SK-N-SH (cell line): ENCODE results near the gene STH. TPM values are rescaled to one million over a fixed set of nuclear protein-coding genes. Genes with fewer than 3 reads are reported as not detected.

Experiments used
- CTCF ChIA-PET: fragments of 300-600, 350-600 bp; formaldehyde crosslinking; extraction: SDS; loops from one replicate; lab custom pipeline; 2021; lab: Yijun Ruan, JAX
- POLR2A ChIA-PET: fragments of 350-600 bp; sonication (Branson Sonifier 250); formaldehyde crosslinking; extraction: SDS; loops from one replicate; lab custom pipeline; 2020; ENCODE audit warnings: antibody characterized with exemption, inconsistent platforms; lab: Yijun Ruan, JAX
- DNase-seq: peaks from one replicate; pipeline ENCODE4 v3.0.0; 2012
- H2AFZ ChIP-seq: fragments of 200-600 bp; sonication (generic); 2 replicates; pipeline ENCODE4 v1.8.1; 2016; ENCODE audit warnings: antibody characterized with exemption, mild to moderate bottlenecking, low read depth
- H3F3A ChIP-seq: fragments of 200-600 bp; sonication (generic); replicated peaks from 2 replicates; pipeline ENCODE3; 2016; ENCODE audit warnings: antibody characterized with exemption, mild to moderate bottlenecking; ENCODE audit not compliant: insufficient read depth
- H3K27ac ChIP-seq, 2 experiments: fragments of 200-500 bp in 1 of 2; fragments of 200-600 bp in 1 of 2; sonication (Bioruptor generic) in 1 of 2; sonication (generic), shearing (Covaris generic) in 1 of 2; 2 replicates each; pipeline versions ENCODE4 v1.5.1 to v1.6.1; 2014 to 2016; ENCODE audit warnings: low read depth in 2 of 2, inconsistent platforms in 1 of 2, low read length in 1 of 2, mild to moderate bottlenecking in 1 of 2, mixed read lengths in 1 of 2
- H3K27me3 ChIP-seq: fragments of 200-600 bp; sonication (generic), shearing (Covaris generic); 2 replicates; pipeline ENCODE4 v1.6.1; 2016; ENCODE audit warnings: mixed run types; ENCODE audit not compliant: insufficient read depth
- H3K36me3 ChIP-seq, 2 experiments: fragments of 200-500 bp in 1 of 2; fragments of 200-600 bp in 1 of 2; sonication (Bioruptor generic) in 1 of 2; sonication (generic) in 1 of 2; replicated peaks in 1 of 2; 2 replicates each; pipeline versions ENCODE3 to v1.5.1; 2014 to 2016; ENCODE audit warnings: low read length in 1 of 2, mild to moderate bottlenecking in 1 of 2; ENCODE audit not compliant: insufficient read depth in 2 of 2, control insufficient read depth in 1 of 2
- H3K4me1 ChIP-seq, 2 experiments: fragments of 200-500 bp in 1 of 2; fragments of 200-600 bp in 1 of 2; sonication (Bioruptor generic) in 1 of 2; sonication (generic), shearing (Covaris generic) in 1 of 2; 2 replicates each; pipeline versions ENCODE4 v1.5.1 to v1.6.1; 2014 to 2016; ENCODE audit warnings: low read depth in 1 of 2, low read length in 1 of 2, mixed run types in 1 of 2; ENCODE audit not compliant: insufficient read depth in 2 of 2, control insufficient read depth in 1 of 2
- H3K4me2 ChIP-seq: fragments of 200-600 bp; sonication (generic), shearing (Covaris generic); 2 replicates; pipeline ENCODE4 v1.6.1; 2017; ENCODE audit warnings: mixed run types
- H3K4me3 ChIP-seq, 2 experiments: fragments of 200-500 bp in 1 of 2; fragments of 200-600 bp in 1 of 2; sonication (Bioruptor generic) in 1 of 2; sonication (generic), shearing (Covaris generic) in 1 of 2; 2 replicates each; pipeline versions ENCODE4 v1.5.1 to v1.8.1; 2014 to 2016; ENCODE audit warnings: low read depth in 2 of 2, inconsistent platforms in 1 of 2, low read length in 1 of 2, mild to moderate bottlenecking in 1 of 2, mixed read lengths in 1 of 2, moderate library complexity in 1 of 2
- H3K79me2 ChIP-seq: fragments of 200-600 bp; sonication (generic); 2 replicates; pipeline ENCODE4 v1.8.1; 2017; ENCODE audit warnings: mild to moderate bottlenecking; ENCODE audit not compliant: insufficient read depth
- H3K9ac ChIP-seq: fragments of 200-600 bp; sonication (generic); 2 replicates; pipeline ENCODE4 v1.6.1; 2017; ENCODE audit warnings: mixed run types
- H3K9me2 ChIP-seq: fragments of 200-600 bp; sonication (generic); 2 replicates; pipeline ENCODE4 v1.6.1; 2017; ENCODE audit warnings: mixed run types
- H3K9me3 ChIP-seq: fragments of 200-600 bp; sonication (generic); 2 replicates; pipeline ENCODE4 v1.6.1; 2017; ENCODE audit warnings: mixed run types, mild to moderate bottlenecking, moderate library complexity
- H4K20me1 ChIP-seq: fragments of 200-600 bp; sonication (generic); 2 replicates; pipeline ENCODE4 v1.6.1; 2017; ENCODE audit warnings: mild to moderate bottlenecking, mixed run types; ENCODE audit not compliant: insufficient read depth
- EP300 ChIP-seq, 2 experiments: IDR thresholded peaks; 2 replicates each; pipeline versions ENCODE4 v1.4.0 to v1.6.1; 2012; ENCODE audit warnings: borderline replicate concordance in 1 of 2, low read depth in 1 of 2, low read length in 1 of 2
- FOXJ3 ChIP-seq: sonication (generic); formaldehyde crosslinking; IDR thresholded peaks from 2 replicates; pipeline ENCODE4 v1.5.1; 2020; ENCODE audit warnings: mild to moderate bottlenecking, missing genetic modification reagents
- GABPA ChIP-seq: IDR thresholded peaks from 2 replicates; pipeline ENCODE4 v1.4.0; 2012; ENCODE audit warnings: low read depth, mild to moderate bottlenecking
- IRF3 ChIP-seq: fragments of 150-350 bp; IDR thresholded peaks from 2 replicates; pipeline ENCODE4 v1.6.1; 2016; ENCODE audit warnings: mild to moderate bottlenecking, low read depth, low read length
- JUND ChIP-seq: IDR thresholded peaks from 2 replicates; pipeline ENCODE4 v1.4.0; 2012
- MAX ChIP-seq: IDR thresholded peaks from 2 replicates; pipeline ENCODE4 v1.4.0; 2012; ENCODE audit warnings: low read depth
- MXI1 ChIP-seq: IDR thresholded peaks from 2 replicates; pipeline ENCODE4 v1.6.1; 2012; ENCODE audit warnings: mild to moderate bottlenecking, low read depth, low read length, improper control_type of control experiment
- NRF1 ChIP-seq: IDR thresholded peaks from 2 replicates; pipeline ENCODE4 v1.6.1; 2012; ENCODE audit warnings: low read depth, mild to moderate bottlenecking, low read length
- PBX3 ChIP-seq: IDR thresholded peaks from 2 replicates; pipeline ENCODE4; 2012
- POLR2AphosphoS5 ChIP-seq: IDR thresholded peaks from 2 replicates; pipeline ENCODE4 v1.6.1; 2012; ENCODE audit warnings: low read depth, low read length
- REST ChIP-seq: IDR thresholded peaks from 2 replicates; pipeline ENCODE4 v1.6.1; 2012; ENCODE audit warnings: mild to moderate bottlenecking, low read depth, low read length, moderate library complexity
- RXRA ChIP-seq: IDR thresholded peaks from 2 replicates; pipeline ENCODE4 v1.4.0; 2012; ENCODE audit warnings: low read depth, mild to moderate bottlenecking, borderline replicate concordance
- SMC3 ChIP-seq: IDR thresholded peaks from 2 replicates; pipeline ENCODE4 v1.6.1; 2012; ENCODE audit warnings: low read depth, low read length, improper control_type of control experiment
- WGBS: methylation state at CpG from one replicate; pipeline ENCODE4 v1.1.6; 2017; ENCODE audit warnings: low lambda C conversion rate; 5-methylcytosine and 5-hydroxymethylcytosine counted together
- polyA plus RNA-seq, 3 experiments: library from polyadenylated mRNA; depleted of rRNA; stranded (reverse); fragments of >200 nt; gene quantifications; 2 replicates each; pipeline ENCODE4 v1.2.3, GENCODE V29; 2012
- TF ChIP-seq, protein P1 (sequence below): fragments of 150-350 bp; IDR thresholded peaks from 2 replicates; pipeline ENCODE4 v1.6.1; 2017; ENCODE audit warnings: antibody characterized with exemption, low read length, low read depth, borderline replicate concordance

Gene STH
- polyA plus RNA-seq, 1 of the 3 experiments (the other 2 are of a cell fraction) = not detected

- TF ChIP-seq JUND (no peak), IRF3 (no peak), SMC3 (no peak), EP300 (IDR thresholded peaks at IDR 0.05; ENCODE audit: borderline replicate concordance in 1 of 2, low read depth in 1 of 2, low read length in 1 of 2) (no peak), MXI1 (no peak), FOXJ3 (CRISPR knock-in tag) (no peak)
These were observed 3.3 kb upstream of the STH start (continued) for GRCh38 chr17:45995627-45996270.

GRCh38 chr17:45996282-45996937, 2.6 kb upstream of the STH start:
- Histone ChIP-seq H3K4me2 (no peak overlapping the region), H3K9me2 (no peaks in the 10 kb centered on the region), H2AFZ (no peak overlapping the region), H3K4me1 (no peaks in the 10 kb centered on the region; a peak in 1 of 4 replicates), H3K9me3 (no peaks in the 10 kb centered on the region), H3K27me3 (no peaks in the 10 kb centered on the region), H4K20me1 (no peaks in the 10 kb centered on the region), H3K9ac (no peak overlapping the region), H3K36me3 (no peaks in the 10 kb centered on the region), H3K79me2 (no peaks in the 10 kb centered on the region), H3K4me3 (no peak overlapping the region), H3K27ac (no peak overlapping the region), H3F3A (no peaks in the 10 kb centered on the region)
- 81% methylated on average over 27 of the region's 31 CpGs for WGBS
- TF ChIP-seq GABPA (no peak), POLR2AphosphoS5 (no peak), SMC3 (no peak)
- CTCF ChIA-PET = no interaction called here
- DNase-seq = no peak
- POLR2A ChIA-PET = no interaction called here

DNA sequence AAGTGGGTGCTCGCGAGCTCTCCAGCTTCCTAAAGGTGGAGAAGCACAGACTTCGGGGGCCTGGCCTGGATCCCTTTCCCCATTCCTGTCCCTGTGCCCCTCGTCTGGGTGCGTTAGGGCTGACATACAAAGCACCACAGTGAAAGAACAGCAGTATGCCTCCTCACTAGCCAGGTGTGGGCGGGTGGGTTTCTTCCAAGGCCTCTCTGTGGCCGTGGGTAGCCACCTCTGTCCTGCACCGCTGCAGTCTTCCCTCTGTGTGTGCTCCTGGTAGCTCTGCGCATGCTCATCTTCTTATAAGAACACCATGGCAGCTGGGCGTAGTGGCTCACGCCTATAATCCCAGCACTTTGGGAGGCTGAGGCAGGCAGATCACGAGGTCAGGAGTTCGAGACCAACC, 1.9 kb upstream of the STH start:
- Histone ChIP-seq H3K36me3 (no peaks in the 10 kb centered on the region), H3K27me3 (no peaks in the 10 kb centered on the region), H3K4me3 (no peak overlapping the region), H3K27ac (no peak overlapping the region), H3F3A (no peaks in the 10 kb centered on the region), H4K20me1 (no peaks in the 10 kb centered on the region), H3K4me1 (no peaks in the 10 kb centered on the region; a peak in 1 of 4 replicates), H3K79me2 (no peaks in the 10 kb centered on the region), H3K9ac (no peak overlapping the region), H2AFZ (no peak overlapping the region; the same call in 1 of the 2 replicates), H3K4me2 (no peak overlapping the region; the same call in 1 of the 2 replicates), H3K9me2 (no peaks in the 10 kb centered on the region), H3K9me3 (no peaks in the 10 kb centered on the region)
- WGBS = 82% methylated on average over 12 of the region's 13 CpGs
- ChIA-PET CTCF (interaction anchor here (1.7 to 8.5 kb wide), 2 partner anchors 47 to 216 kb away, joined by 6 to 104 read pairs; no protein-coding TSS in a partner anchor), POLR2A (no interaction called here)
- DNase-seq = no peak
- no peak for TF ChIP-seq PBX3
- no peak for TF ChIP-seq GABPA
- no peak for TF ChIP-seq IRF3
- TF ChIP-seq, protein P1, sequence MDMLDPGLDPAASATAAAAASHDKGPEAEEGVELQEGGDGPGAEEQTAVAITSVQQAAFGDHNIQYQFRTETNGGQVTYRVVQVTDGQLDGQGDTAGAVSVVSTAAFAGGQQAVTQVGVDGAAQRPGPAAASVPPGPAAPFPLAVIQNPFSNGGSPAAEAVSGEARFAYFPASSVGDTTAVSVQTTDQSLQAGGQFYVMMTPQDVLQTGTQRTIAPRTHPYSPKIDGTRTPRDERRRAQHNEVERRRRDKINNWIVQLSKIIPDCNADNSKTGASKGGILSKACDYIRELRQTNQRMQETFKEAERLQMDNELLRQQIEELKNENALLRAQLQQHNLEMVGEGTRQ = no peak
- no peak for TF ChIP-seq RXRA
- TF ChIP-seq EP300 (IDR thresholded peaks at IDR 0.05; ENCODE audit: borderline replicate concordance in 1 of 2, low read depth in 1 of 2, low read length in 1 of 2) = no peak
- no peak for TF ChIP-seq MXI1
- no peak for TF ChIP-seq NRF1
- no peak for TF ChIP-seq MAX
- TF ChIP-seq REST = no peak
- TF ChIP-seq SMC3 = no peak
